Limb (tissue), 2 donors: ENCODE data around the gene CTDSP2.
A peak's percentile ranks its signal among the peaks of the same experiment; 100 is the strongest.
"Not testable (repeated sequence)": the region's sequence is repeated elsewhere in the genome, so short reads cannot be mapped to it uniquely, and the experiment has no call there.

Source experiments
- DNase-seq, 2 donors: peaks; one replicate each; pipeline ENCODE4 v3.0.0-alpha.2; 2016; ENCODE audit errors: extremely low spot score in 2 of 2

Gene CTDSP2

GRCh38 chr12:57782608-57783465, 63.7 kb downstream of the CTDSP2 start, which contains the start of gene TSFM:
Gene TSFM, plus strand, starts transcription at chr12:57782787. Its CDS starts 15 bp downstream, at chr12:57782802.
- peak; percentile 95 to 98 for DNase-seq

GRCh38 chr12:57782243-57782607, 64.3 kb downstream of the CTDSP2 start:
- no peak for DNase-seq

- DNase-seq = no peak
Measured at GRCh38 chr12:57781801-57782200, 64.7 kb downstream of the CTDSP2 start.

GRCh38 chr12:57781244-57781643, 65.3 kb downstream of the CTDSP2 start:
- no peak for DNase-seq

GRCh38 chr12:57780284-57780897, 66.1 kb downstream of the CTDSP2 start:
- DNase-seq = no peak

- DNase-seq = no peak
Measured at GRCh38 chr12:57779736-57780135, 66.8 kb downstream of the CTDSP2 start.

- no peak for DNase-seq
Measured at GRCh38 chr12:57777911-57778310, 68.6 kb downstream of the CTDSP2 start.

GRCh38 chr12:57777367-57777766, 69.2 kb downstream of the CTDSP2 start:
- DNase-seq = no peak

- DNase-seq = no peak
Measured at GRCh38 chr12:57776247-57776587, 70.3 kb downstream of the CTDSP2 start.

GRCh38 chr12:57775563-57776246, 70.8 kb downstream of the CTDSP2 start:
- DNase-seq = no peak

- DNase-seq = no peak
Measured at GRCh38 chr12:57775044-57775443, 71.5 kb downstream of the CTDSP2 start.

- DNase-seq = not testable (repeated sequence)
Measured at GRCh38 chr12:57774634-57775033, 71.9 kb downstream of the CTDSP2 start.

- peak in 1 of 2 donors; percentile 79 for DNase-seq
Measured at GRCh38 chr12:57772429-57773322, 73.9 kb downstream of the CTDSP2 start, which contains the start of gene EEF1AKMT3. Gene EEF1AKMT3, plus strand, starts transcription at chr12:57772614. Its CDS starts 111 bp downstream, at chr12:57772725.

- peak; percentile 95 to 97 for DNase-seq
Measured at GRCh38 chr12:57771873-57772428, 74.6 kb downstream of the CTDSP2 start, which contains the start of gene METTL1. Gene METTL1, minus strand, starts transcription at chr12:57772105. Its CDS starts 22 bp downstream, at chr12:57772083.

GRCh38 chr12:57771236-57771872, 75.2 kb downstream of the CTDSP2 start:
- DNase-seq = peak in 1 of 2 donors; percentile 95

GRCh38 chr12:57770734-57771133, 75.8 kb downstream of the CTDSP2 start:
- no peak for DNase-seq
